HG03442 (cell line): Measurements from ENCODE around the gene CLCNKB.

Experiments used
- ATAC-seq: cut with Tn5 transposase; IDR thresholded peaks from one replicate; pipeline ENCODE4 v1.9.1; 2021; ENCODE audit warnings: mild to moderate bottlenecking, moderate library complexity; ENCODE audit not compliant: unreplicated experiment

The CLCNKB gene

DNA sequence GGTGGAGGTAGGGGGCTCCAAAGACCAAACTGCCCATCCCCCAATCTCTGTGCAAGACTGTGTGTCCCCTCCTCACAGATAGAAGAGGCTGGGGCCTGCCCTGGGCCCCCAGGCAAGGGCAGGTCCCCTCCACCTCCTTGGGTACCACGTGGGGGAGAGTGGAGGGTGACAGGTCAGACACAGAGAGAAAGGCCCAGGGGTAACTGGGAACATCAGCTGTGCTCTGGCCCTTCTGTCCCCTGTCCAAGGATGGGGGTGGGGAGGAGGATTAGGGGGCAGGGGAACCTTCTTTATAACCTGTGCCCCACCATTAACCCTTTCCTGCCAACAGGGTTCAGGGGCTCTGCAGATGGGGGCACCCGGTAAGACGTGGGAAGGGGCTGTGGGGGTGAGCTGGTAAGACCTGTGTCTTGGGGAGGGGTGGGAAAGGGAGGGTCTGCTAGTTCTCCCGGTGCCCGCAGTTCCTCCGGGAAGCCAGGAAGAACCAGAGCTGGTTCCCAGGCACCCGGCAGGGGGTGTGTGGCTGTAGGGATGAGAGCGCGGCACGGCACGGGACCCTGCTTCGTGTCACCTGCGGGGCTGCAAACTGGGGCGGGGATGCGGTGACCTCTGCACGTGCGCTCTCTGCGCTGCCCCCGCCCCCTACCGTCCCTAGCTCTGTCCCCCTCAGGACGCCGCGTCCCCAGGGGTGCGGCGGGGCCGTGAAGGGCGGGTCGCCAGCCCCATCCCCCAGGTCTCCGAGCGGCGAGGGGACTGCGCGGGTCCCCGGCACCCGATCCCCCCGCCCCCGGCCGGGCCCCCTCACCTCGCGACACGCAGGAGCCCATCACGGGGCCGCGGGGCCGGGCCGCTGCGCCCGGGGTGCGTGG, 29.3 kb downstream of the CLCNKB start:
- no peak for ATAC-seq

- ATAC-seq: no peak
Observed at GRCh38 chr1:16073490-16074119, 30.0 kb downstream of the CLCNKB start, which contains the start of gene FAM131C. FAM131C (minus strand) TSS chr1:16073651; CDS start chr1:16073442, 209 bp downstream.

GRCh38 chr1:16074217-16074616, 30.6 kb downstream of the CLCNKB start:
- no peak for ATAC-seq

DNA sequence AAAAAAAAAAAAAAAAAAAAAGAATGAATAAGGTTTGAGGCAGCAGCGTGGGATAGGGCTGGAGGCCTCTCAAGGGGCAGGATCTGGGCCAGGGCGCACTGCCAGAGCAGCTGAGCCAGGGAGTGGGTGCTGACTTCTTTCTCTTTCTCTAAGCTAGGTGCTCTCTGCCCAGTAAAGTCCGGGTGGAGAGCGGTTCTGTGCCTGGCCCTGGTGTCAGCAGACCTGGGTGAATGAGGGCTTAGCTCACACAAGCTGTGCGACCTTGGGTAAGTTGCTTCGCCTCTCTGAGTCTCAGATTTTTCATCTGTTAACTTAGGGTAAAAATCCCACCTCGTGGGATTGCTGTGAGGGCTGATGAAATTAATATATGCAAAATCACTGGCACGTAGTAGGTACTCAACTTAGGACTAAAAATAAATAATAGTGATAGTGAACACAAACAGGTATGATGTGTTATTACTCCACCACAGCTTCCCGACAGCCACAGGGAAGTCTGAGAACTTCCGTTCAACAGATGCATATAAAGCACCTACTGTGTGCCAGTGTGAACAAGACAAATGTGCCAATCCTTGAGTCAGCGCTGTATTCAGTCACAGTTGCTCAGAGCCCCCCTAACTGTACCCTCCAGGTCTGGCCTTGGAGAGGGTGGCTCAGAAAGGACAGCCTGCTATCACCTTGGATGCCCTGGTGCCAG, 31.9 kb downstream of the CLCNKB start:
- no peak for ATAC-seq

DNA sequence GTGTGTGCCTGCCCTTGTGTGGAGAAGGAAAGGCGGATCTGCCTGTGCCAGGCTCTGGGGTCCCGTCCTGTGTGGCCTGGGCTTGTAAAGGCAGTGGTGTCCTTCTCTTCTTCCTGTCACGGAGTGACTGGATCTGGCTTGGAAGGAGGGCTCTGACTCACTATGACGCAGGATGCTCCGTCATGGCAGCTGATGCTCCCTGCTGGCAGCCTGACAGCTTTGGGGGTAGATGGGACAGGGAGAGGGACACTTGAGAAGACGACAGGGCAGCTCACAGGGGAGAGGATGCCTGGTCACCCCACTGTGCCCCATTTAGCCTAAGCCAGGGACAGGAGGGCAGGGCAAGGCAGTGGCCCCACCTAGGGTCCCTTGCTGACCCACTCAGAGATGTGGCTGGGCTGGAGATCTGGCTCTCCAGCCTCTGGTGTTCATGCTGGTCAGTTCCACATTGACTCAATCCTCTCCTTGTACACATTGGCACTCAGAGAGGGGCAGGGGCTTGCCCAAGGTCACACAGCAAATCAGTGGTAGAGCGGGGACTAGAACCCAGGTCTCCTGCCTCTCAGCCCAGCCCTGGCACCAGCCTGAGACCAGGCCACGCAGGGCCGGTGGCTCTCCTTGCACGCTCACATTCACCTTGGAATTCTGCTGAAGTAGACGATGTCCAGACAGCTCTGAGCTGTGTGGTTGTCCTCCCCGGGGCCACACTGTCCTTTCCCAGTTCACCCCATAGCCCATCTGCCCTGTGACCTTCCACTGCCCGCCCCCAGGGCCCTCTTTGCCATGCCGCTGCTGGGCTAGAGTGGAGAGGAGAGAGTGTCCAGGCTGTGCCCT, 32.7 kb downstream of the CLCNKB start:
- ATAC-seq: no peak

DNA sequence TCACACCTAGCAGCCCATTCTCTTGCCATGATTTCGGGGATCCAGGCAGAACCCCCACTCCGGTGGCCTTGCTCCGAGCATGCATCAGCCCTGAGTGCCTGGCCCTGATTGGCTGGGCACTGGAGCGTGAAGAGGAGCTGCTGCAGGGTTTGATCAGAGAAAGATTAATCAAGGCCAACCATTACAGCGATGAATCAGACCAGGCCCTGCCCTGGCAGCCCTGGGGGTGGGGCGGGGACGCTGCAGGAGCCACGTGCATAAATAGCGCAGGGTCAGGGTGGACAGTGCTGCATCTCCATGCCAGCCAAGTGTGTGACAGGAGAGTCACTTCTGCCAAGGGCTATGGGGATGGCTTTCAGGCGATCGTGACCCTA, 33.3 kb downstream of the CLCNKB start:
- ATAC-seq: no peak

DNA sequence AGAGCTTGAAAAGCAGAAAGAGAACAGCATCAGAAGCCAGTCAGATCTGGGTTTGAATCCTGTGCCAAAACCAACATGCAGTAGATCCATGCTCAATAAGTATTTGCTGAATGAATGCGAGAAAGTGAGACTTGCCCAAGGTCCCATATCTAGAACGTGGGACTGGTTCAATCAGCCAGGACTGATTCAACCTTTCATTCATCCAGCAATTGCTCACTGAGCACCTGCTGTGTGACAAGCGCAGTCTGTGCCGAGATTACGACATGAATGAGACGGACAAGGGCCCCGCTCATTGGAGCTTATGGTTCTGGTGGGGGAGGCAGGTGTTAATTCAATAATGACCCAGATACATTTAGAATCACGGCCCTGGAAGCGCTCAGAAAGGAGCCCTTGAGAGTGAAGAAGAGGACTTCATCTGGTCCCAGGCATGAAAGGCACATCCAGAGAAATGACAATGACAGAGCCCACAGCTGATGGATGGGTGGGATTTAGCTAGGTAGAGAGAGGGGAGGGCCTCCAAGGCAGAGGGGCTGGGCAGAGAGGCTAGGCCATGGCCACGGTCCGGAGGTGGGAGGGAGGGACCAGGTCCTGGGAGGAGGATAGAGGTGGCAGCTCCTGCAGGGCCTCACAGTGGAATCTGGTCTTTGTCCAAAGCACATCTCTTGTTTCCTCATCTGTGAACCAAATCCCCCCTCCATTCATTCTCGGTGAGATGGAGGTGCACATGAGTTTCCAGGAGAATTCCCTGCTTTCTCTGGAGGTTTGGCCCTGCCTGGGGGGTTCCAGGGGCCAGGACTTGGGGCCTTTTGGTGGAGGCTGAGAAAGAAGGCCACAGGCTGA, 34.0 kb downstream of the CLCNKB start:
- no peak for ATAC-seq

- ATAC-seq: no peak
Observed at GRCh38 chr1:16078925-16079656, 35.5 kb downstream of the CLCNKB start.

- ATAC-seq: no peak
Observed at GRCh38 chr1:16080422-16081150, 37.0 kb downstream of the CLCNKB start.

DNA sequence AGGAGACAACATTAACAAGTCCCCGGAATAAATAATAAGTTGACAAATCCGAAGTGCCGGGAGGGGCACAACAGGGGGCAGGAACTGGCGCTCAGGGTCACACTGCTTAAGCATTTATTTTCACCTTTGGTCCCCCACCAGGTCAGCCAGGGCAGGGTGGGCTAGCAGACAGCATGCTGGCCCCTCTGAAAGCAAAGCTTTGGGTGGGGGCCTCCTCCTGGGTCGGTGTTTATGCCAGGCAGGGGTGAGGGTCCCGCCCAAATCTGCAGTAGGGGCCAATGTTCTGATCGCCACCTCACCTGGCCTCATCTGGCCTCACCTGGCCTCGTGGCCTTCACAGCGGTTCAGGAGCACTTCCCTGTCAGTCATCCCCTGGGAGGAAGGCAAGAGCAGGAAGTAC, 38.1 kb downstream of the CLCNKB start:
- no peak for ATAC-seq

DNA sequence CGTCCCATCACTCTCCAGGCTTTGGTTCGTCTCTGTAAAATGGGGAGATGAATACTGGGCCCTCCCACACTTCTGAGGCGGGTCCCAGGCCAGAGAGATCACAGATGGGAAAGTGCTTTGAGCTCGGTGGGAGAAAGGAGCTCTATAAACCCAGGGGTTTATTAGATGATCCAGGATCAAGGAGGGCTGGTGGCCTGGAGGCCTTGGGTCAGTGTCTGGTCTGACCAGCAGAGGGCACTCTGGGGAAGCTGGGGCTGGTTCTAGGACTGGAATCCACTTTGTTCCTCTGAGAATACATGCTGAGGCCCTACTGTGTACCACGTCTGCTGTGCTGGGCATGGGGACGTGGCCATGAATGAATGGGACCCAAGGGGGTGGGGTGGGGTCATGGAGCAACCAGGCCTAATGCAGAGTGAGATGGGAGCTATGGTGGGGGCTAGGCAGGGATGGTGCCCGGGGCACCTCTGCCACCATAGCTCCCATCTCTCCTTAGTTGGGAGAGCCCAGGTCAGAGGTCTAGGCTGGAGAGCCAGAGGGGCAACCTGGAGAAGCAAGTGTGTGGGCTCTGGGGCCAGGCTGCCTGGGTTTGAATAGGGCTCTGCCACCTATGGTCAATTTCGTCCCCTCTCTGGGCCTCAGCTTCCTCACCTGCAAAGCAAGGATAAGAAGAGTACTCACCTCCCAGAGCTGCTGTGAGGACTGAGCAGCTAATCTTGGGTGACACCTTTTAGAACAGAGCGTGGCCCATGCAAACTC, 38.9 kb downstream of the CLCNKB start:
- ATAC-seq: no peak

GRCh38 chr1:16083486-16083885, 39.9 kb downstream of the CLCNKB start:
- ATAC-seq: no peak

- ATAC-seq: no peak
Observed at GRCh38 chr1:16085522-16085921, 41.9 kb downstream of the CLCNKB start.

DNA sequence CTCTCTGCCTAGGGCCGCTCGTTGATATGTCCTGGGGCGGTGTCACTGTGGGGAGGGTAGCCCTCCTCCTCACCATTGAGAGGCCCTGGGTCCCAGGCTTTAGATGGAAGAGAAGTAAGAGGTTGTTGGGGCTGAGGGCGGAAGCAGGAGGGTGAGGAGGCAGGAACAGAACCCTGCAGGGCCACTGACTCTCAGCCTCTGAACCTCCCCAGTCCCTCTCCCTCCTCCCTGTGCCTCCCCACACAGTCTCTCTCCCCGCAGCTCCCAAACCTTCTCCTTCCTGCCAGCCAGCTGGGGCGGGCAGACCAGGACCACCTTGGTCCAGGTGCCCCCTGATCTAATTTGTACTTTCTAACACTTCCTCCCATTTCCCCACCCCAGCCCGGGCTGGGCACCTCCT, 44.2 kb downstream of the CLCNKB start:
- no peak for ATAC-seq

DNA sequence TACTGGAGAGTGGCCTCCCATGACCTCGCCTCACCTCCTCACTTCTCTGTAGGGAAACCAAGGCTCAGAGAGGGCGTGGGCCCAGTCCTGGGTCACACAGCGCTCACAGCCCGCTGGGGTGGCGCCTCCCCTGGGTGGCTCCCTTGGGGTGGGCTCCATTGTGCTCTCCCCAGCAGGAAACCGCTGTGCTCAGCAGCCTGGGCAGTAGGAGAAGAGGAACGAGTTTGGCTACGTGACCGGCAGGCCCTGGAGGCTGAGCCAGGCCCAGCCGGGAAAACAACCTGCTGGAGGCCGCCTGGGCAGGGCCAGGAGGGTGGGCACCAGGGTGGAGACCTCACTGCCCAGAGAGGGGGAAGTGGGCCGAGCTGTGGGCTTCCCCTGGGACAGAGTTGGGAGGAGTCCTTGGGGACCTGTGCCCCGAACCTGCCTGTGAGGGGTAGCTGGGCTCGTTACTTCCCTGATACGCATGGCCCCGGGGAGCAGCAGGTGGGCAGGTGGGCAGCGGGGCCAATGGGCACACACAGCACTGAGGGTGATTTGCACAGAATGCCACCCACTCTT, 44.8 kb downstream of the CLCNKB start:
- ATAC-seq: no peak

DNA sequence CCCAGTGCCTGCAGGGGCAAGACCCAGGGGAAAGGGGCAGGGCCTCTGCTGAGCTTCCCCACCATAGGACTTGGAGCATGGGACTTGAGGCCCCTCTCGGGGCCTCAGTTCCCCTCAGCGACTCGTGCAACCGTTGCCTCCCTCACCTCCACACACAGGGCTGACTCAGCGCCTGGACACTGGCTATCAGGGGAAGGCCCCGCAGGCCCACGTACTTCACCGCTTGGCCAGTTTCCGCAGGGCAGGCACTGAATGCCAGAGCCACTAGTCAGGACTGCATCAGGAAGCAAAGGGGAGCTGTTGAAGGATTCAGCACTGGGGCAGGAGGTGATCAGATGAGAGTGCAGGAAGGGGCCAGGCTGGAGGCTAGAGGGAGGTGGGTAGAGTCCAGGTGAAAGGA, 45.4 kb downstream of the CLCNKB start:
- ATAC-seq: no peak

GRCh38 chr1:16090076-16090826, 46.7 kb downstream of the CLCNKB start:
- no peak for ATAC-seq
